Muscle layer of duodenum (tissue), 2 donors: ENCODE data around the gene GEMIN5.
"Not testable (repeated sequence)": the region's sequence is repeated elsewhere in the genome, so short reads cannot be mapped to it uniquely, and the experiment has no call there.

Experiments
- H3K27ac ChIP-seq: one replicate; pipeline ENCODE4 v1.7.0; 2013; ENCODE audit warnings: mild to moderate bottlenecking, low read length
- H3K27me3 ChIP-seq: one replicate; pipeline ENCODE4 v1.7.0; 2013; ENCODE audit warnings: low read depth, mild to moderate bottlenecking, control low read depth, low read length
- H3K36me3 ChIP-seq, 2 donors: one replicate each; pipeline ENCODE4 v1.7.0; 2013; ENCODE audit warnings: low read length in 2 of 2, control low read depth in 1 of 2, mild to moderate bottlenecking in 1 of 2; ENCODE audit not compliant: insufficient read depth in 2 of 2, control insufficient read depth in 1 of 2
- H3K4me1 ChIP-seq, 2 donors: one replicate each; pipeline ENCODE4 v1.7.0; 2013; ENCODE audit warnings: low read length in 2 of 2, mild to moderate bottlenecking in 2 of 2, control low read depth in 1 of 2, moderate library complexity in 1 of 2; ENCODE audit not compliant: insufficient read depth in 2 of 2, control insufficient read depth in 1 of 2
- H3K4me3 ChIP-seq, 2 donors: one replicate each; pipeline ENCODE4 v1.7.0; 2013; ENCODE audit warnings: low read length in 2 of 2, low read depth in 1 of 2, mild to moderate bottlenecking in 1 of 2
- H3K9me3 ChIP-seq, 2 donors: one replicate each; pipeline ENCODE4 v1.7.0; 2013; ENCODE audit warnings: low read length in 2 of 2, control low read depth in 1 of 2, mild to moderate bottlenecking in 1 of 2; ENCODE audit not compliant: control insufficient read depth in 1 of 2
- donor health status: healthy.

The GEMIN5 gene, protein sequence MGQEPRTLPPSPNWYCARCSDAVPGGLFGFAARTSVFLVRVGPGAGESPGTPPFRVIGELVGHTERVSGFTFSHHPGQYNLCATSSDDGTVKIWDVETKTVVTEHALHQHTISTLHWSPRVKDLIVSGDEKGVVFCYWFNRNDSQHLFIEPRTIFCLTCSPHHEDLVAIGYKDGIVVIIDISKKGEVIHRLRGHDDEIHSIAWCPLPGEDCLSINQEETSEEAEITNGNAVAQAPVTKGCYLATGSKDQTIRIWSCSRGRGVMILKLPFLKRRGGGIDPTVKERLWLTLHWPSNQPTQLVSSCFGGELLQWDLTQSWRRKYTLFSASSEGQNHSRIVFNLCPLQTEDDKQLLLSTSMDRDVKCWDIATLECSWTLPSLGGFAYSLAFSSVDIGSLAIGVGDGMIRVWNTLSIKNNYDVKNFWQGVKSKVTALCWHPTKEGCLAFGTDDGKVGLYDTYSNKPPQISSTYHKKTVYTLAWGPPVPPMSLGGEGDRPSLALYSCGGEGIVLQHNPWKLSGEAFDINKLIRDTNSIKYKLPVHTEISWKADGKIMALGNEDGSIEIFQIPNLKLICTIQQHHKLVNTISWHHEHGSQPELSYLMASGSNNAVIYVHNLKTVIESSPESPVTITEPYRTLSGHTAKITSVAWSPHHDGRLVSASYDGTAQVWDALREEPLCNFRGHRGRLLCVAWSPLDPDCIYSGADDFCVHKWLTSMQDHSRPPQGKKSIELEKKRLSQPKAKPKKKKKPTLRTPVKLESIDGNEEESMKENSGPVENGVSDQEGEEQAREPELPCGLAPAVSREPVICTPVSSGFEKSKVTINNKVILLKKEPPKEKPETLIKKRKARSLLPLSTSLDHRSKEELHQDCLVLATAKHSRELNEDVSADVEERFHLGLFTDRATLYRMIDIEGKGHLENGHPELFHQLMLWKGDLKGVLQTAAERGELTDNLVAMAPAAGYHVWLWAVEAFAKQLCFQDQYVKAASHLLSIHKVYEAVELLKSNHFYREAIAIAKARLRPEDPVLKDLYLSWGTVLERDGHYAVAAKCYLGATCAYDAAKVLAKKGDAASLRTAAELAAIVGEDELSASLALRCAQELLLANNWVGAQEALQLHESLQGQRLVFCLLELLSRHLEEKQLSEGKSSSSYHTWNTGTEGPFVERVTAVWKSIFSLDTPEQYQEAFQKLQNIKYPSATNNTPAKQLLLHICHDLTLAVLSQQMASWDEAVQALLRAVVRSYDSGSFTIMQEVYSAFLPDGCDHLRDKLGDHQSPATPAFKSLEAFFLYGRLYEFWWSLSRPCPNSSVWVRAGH (N-terminal part only)

GRCh38 chr5:154937718-154938466, at the start of gene GEMIN5:
Gene GEMIN5 (minus strand): TSS chr5:154938211. CDS start chr5:154938133, 78 bp downstream.
- Histone ChIP-seq H3K36me3 (peaks cover 14 to 19% of the 10 kb centered on the region in 2 donors), H3K27me3 (no peaks in the 10 kb centered on the region), H3K4me3 (peak within 1 kb of the TSS; percentile 77 to 98), H3K4me1 (peaks cover 20 to 24% of the 10 kb centered on the region in 2 donors), H3K27ac (peak within 1 kb of the TSS; percentile 34), H3K9me3 (no peaks in the 10 kb centered on the region)

DNA sequence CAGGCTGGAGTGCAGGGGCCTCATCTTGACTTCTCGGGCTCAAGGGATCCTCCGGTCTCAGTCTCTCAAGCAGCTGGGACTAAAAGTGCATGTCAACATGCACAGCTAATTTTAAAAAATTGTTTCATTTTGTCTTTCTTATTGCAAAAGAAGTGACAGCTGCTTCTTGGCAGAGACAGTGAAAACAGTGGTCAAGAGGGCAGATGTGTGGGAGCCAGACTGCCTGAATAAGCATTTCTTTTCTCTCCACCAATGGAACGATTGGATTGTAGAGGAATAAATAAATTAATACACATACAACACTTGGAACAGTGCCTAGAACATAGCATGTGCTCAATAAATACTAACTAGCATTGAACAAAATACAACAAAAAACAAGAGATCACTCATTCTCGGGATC, 48.1 kb upstream of the GEMIN5 start:
- no peaks in the 10 kb centered on the region for H3K9me3 ChIP-seq
- no peaks in the 10 kb centered on the region for H3K36me3 ChIP-seq
- no peaks in the 10 kb centered on the region for H3K4me1 ChIP-seq
- H3K27me3 ChIP-seq, result no peaks in the 10 kb centered on the region
- no peak overlapping the region for H3K4me3 ChIP-seq
- no peak overlapping the region for H3K27ac ChIP-seq

- Histone ChIP-seq H3K4me1 (no peaks in the 10 kb centered on the region), H3K4me3 (no peak overlapping the region), H3K9me3 (no peaks in the 10 kb centered on the region), H3K27me3 (no peaks in the 10 kb centered on the region), H3K27ac (no peak overlapping the region), H3K36me3 (no peaks in the 10 kb centered on the region)
These were observed 47.0 kb upstream of the GEMIN5 start for GRCh38 chr5:154984946-154985516.

- not testable (repeated sequence) for H3K27ac ChIP-seq, H3K4me1 ChIP-seq, H3K9me3 ChIP-seq, H3K27me3 ChIP-seq, H3K4me3 ChIP-seq, H3K36me3 ChIP-seq
These were observed 40.3 kb upstream of the GEMIN5 start for GRCh38 chr5:154978294-154978693.

GRCh38 chr5:154977409-154977808, 39.4 kb upstream of the GEMIN5 start:
- H3K27ac ChIP-seq, result no peak overlapping the region
- H3K36me3 ChIP-seq, result no peaks in the 10 kb centered on the region
- no peaks in the 10 kb centered on the region for H3K4me1 ChIP-seq
- no peak overlapping the region for H3K4me3 ChIP-seq
- no peaks in the 10 kb centered on the region for H3K27me3 ChIP-seq
- no peaks in the 10 kb centered on the region for H3K9me3 ChIP-seq

DNA sequence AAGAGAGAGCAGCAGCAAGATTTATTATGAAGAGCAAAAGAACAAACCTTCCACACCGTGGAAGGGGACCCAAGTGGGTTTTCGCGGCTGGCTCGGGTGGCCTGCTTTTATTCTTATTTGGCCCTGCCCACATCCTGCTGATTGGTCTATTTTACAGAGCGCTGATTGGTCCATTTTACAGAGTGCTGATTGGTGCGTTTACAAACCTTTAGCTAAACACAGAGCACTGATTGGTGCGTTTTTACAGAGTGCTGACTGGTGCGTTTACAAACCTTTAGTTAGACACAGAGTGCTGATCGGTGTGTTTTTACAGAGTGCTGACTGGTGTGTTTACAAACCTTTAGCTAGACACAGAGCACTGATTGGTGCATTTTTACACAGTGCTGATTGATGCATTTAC, 38.1 kb upstream of the GEMIN5 start:
- not testable (repeated sequence) for H3K4me3 ChIP-seq, H3K9me3 ChIP-seq, H3K27me3 ChIP-seq, H3K4me1 ChIP-seq, H3K27ac ChIP-seq, H3K36me3 ChIP-seq

DNA sequence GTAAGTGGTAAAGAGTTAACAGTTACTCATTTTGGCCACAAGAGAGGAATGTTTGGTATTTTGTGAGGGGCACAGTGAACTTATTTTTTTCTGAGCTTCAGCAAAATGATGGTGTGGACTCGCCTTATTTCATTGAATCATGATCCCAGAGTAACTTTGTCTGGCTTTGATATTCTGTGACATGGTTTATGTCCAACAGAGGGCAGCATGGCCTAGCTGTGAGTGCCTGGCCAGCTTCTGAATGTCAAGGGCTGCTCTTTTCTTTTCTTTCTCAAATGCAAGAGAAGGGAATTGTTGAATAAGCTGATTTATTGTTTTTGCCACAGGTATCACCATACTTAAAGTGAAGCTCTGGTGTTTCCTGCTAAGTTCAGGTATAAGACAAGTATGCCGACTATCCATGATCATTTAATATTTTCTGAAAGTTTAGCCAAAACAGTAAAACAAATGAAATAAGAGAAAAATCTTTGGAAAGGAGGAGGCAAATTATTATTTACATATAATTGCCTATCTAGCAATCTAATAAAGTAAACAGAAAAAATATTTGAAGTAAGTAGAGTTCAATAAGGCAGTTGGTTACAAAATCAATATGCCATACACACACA, 34.6 kb upstream of the GEMIN5 start:
- Histone ChIP-seq H3K27ac (no peak overlapping the region), H3K4me3 (no peak overlapping the region), H3K9me3 (no peaks in the 10 kb centered on the region), H3K36me3 (peaks cover 4 to 9% of the 10 kb centered on the region in 2 donors), H3K4me1 (no peaks in the 10 kb centered on the region), H3K27me3 (no peaks in the 10 kb centered on the region)

- no peaks in the 10 kb centered on the region for H3K9me3 ChIP-seq
- H3K4me3 ChIP-seq, result no peak overlapping the region
- H3K27me3 ChIP-seq, result no peaks in the 10 kb centered on the region
- no peaks in the 10 kb centered on the region for H3K4me1 ChIP-seq
- peaks cover 10 to 19% of the 10 kb centered on the region in 2 donors for H3K36me3 ChIP-seq
- no peak overlapping the region for H3K27ac ChIP-seq
These were observed 33.5 kb upstream of the GEMIN5 start for GRCh38 chr5:154971501-154971900.

GRCh38 chr5:154970759-154971158, 32.7 kb upstream of the GEMIN5 start:
- Histone ChIP-seq H3K4me1 (no peaks in the 10 kb centered on the region), H3K4me3 (no peak overlapping the region), H3K27ac (no peak overlapping the region), H3K36me3 (peaks cover 15 to 26% of the 10 kb centered on the region in 2 donors), H3K27me3 (no peaks in the 10 kb centered on the region), H3K9me3 (no peaks in the 10 kb centered on the region)

DNA sequence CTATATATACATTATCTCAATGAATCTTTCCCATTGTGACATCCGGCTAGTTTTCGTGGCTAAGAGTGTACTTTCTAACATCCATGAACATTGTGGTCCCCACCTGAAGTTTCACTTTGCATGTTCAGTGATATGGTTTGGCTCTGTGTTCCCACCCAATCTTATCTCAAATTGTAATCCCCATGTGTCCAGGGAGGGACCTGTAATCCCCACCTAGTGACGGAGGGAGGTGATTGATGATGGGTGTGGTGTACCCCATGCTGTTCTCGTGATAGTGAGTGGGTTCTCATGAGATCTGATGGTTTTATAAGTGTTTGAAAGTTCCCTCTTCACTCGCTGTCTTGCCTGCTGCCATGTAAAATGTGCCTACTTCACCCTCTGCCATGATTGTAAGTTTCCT, 30.9 kb upstream of the GEMIN5 start:
- no peaks in the 10 kb centered on the region for H3K4me1 ChIP-seq
- peaks cover 15 to 34% of the 10 kb centered on the region in 2 donors for H3K36me3 ChIP-seq
- no peaks in the 10 kb centered on the region for H3K27me3 ChIP-seq
- H3K27ac ChIP-seq, result no peak overlapping the region
- no peak overlapping the region for H3K4me3 ChIP-seq
- no peaks in the 10 kb centered on the region for H3K9me3 ChIP-seq
